Astrocyte of the cerebellum (primary cell): ENCODE results near the gene EPS8L3.

Experiments
- DNase-seq: peaks from one replicate; pipeline ENCODE4 v3.0.0-alpha.2; 2011; ENCODE audit warnings: low read depth
- H3K4me3 ChIP-seq: 2 replicates; pipeline ENCODE4 v1.5.1; 2011; ENCODE audit warnings: mild to moderate bottlenecking, low read depth, low read length, moderate library complexity
- in situ Hi-C: cut with HindIII; loops from 2 replicates; pipeline ENCODE4 v1.10.0; 2017; ENCODE audit warnings: low sequenced_read_pairs
- TF ChIP-seq, protein P1 (sequence below): IDR thresholded peaks from 2 replicates; pipeline ENCODE4 v1.5.1; 2012; ENCODE audit warnings: low read length, low read depth, moderate library complexity, mild to moderate bottlenecking; ENCODE audit errors: missing control alignments

Gene EPS8L3

DNA sequence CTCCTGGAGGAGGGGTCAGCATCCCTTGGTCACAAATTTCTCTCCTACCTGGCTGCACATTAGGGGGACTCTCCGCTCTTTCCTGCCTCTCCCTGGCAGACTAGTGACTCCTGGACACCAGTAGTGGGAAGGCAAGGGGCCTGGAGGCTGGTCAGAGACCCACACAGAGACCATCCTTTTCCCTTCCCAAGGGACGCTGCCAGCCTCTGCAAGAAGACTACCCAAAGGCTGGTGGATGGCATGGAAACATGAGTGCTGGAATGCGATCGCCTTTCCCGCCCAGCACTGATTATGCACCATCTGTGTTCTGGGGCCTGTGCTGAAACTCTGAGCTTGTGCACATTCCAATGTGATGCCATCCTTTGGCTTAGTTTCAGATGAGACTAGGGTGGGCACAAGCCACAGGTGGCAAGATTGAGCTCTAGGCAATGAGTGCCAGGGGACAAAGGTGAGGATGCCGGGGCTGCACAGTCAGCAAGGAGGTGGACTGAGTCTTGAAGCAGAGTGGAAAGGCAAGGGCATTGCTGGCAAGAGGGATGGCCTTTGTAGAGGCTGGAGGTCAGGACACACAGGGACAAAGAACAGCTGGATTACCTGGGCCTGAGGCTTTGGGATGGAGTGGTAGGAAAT lies 12.6 kb upstream of the EPS8L3 start:
- TF ChIP-seq, protein P1, sequence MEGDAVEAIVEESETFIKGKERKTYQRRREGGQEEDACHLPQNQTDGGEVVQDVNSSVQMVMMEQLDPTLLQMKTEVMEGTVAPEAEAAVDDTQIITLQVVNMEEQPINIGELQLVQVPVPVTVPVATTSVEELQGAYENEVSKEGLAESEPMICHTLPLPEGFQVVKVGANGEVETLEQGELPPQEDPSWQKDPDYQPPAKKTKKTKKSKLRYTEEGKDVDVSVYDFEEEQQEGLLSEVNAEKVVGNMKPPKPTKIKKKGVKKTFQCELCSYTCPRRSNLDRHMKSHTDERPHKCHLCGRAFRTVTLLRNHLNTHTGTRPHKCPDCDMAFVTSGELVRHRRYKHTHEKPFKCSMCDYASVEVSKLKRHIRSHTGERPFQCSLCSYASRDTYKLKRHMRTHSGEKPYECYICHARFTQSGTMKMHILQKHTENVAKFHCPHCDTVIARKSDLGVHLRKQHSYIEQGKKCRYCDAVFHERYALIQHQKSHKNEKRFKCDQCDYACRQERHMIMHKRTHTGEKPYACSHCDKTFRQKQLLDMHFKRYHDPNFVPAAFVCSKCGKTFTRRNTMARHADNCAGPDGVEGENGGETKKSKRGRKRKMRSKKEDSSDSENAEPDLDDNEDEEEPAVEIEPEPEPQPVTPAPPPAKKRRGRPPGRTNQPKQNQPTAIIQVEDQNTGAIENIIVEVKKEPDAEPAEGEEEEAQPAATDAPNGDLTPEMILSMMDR = no peak

DNA sequence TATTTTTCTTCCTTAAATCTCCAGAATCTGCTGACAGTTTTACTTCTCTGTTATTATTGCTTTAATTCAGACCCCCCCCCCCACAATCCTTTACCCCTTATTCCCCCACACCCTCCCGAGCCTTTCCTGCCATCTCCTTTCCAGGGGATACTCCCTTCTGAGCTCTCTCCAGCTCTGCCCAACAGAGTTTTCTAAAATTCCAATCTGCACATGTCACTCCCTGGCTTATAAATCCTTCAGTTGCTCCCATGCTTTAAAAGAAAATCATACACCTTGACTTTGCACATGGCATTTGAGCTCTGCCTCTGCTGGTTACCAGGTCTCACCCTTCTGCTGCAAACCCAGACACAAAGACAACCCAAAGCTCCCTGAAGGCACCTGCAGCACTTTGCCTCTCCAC lies 11.7 kb upstream of the EPS8L3 start:
- no peak for DNase-seq
- TF ChIP-seq, protein P1 = no peak
- in situ Hi-C loops = loop anchor here (25.0 kb wide), 2 partner anchors 137 to 237 kb away; partner anchors contain the start of gene CSF1
- no peak overlapping the region for H3K4me3 ChIP-seq

More for the DNA sequence above, 12.6 kb upstream of the EPS8L3 start:
- in situ Hi-C loops = loop anchor here (25.0 kb wide), 2 partner anchors 136 to 236 kb away; partner anchors contain the start of gene CSF1
- DNase-seq = no peak
- no peak overlapping the region for H3K4me3 ChIP-seq

DNA sequence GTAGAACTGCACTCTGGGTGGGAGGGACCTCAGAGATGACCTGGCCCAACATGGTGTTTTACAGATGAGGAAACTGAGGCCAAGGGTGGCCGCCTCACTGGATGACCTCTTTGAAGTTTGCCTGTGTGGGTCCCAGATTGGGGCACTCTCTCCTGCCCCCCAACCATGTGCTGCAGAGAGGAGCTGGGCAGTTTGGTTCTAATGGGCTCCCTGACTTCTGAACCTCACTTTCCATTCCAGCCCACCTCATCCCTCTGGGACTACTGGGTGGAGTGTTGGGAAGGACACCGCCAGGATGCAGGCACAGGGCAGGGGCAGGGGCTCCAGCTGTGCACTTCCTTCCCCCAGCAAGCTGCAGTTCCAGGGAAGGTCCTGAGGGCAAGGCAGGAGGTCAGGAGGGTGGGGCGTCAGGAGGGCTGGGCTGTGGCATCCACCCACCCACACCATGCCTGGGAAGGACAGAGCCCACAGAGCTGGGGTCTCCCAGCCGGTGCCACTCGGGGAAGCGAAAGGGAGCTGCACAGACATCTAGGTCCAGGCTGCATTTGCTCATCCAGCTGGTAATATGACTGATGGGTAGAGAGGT lies 10.3 kb upstream of the EPS8L3 start:
- in situ Hi-C loops = no loop called here
- TF ChIP-seq, protein P1 = no peak
- no peak overlapping the region for H3K4me3 ChIP-seq
- DNase-seq = no peak

DNA sequence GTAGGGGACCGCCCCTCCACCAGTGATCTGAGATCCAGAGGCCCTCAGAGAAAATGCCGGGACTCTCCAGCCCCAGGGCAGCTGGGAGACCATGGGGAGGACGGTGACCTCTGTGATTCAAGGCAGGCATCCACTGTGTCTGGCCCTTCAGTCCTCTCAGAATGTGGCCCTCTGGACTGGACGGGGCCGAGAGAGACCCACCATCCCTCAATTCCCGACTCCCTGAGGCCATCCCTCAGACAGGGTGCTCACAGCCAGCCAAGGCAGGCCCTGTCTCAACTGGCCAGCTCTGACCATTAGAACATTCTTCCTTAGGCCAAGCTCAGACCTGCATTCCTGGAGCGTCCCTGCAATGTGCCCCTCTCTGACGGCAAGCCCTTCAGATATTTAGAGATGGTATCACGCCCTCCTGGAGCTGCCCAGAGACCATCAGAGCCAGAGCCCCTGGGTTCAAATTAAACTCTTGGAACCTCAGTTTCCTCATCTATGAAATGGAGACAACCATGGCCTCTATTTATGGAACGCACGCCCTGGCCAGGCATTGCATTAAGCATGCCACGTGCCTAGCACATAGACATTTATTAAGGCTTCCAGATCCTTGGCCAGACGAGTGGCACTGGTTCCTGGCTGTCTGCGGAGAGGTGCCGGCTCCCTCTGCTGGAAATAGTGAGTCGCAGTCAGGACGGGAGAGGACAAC lies 9.6 kb upstream of the EPS8L3 start:
- H3K4me3 ChIP-seq = no peak overlapping the region
- TF ChIP-seq, protein P1 = peak; percentile 96
- in situ Hi-C loops = no loop called here
- DNase-seq = peak; percentile 72

DNA sequence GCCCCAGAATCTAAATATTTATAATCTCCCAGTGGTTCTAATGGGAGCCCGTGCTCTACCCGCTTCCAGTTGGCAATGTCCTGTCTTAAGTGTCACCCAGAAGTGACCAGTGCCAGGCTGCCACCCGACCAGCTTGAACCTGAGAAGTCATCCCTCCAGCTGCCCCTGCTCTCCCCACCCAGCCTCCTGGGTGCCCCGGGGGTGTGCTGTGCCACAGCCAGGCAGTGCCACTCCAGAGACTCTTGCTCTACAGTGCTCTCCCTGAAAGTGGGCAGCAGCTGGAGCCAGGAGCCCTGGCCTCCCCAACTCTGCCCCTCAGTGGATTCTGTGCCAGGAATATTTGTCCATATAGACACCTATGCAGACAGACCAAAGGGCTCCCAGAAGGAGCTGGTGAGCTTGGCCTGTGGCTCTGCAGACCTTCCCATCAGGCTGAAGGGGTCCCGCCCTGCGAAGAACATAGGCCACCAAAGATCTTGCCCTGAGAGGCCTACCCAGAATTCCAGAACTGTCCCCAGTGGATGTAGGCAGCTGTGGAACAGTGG lies 9.0 kb upstream of the EPS8L3 start:
- TF ChIP-seq, protein P1 = no peak
- no peak for DNase-seq
- in situ Hi-C loops = no loop called here

More for the DNA sequence above, 9.0 kb upstream of the EPS8L3 start:
- no peak overlapping the region for H3K4me3 ChIP-seq
